Esophagus squamous epithelium (tissue), 5 donors: Measurements from ENCODE around the gene AKR1D1. TPM values are rescaled to one million over a fixed set of nuclear protein-coding genes. Genes with fewer than 3 reads are reported as not detected.

Source experiments
- DNase-seq: peaks from one replicate; lab custom pipeline; 2025; lab: John Stamatoyannopoulos, UW
- H3K27ac ChIP-seq, 4 donors: fragments of 200-600 bp; sonication (generic); one replicate each; pipeline ENCODE4 v1.5.1; 2016 to 2019; ENCODE audit warnings: mild to moderate bottlenecking in 1 of 4
- H3K27me3 ChIP-seq, 4 donors: fragments of 200-600 bp; sonication (generic); 1 replicate in 3 of 4; 2 replicates in 1 of 4; pipeline versions ENCODE4 v1.5.1 to v1.6.0; 2017 to 2021; ENCODE audit warnings: antibody characterized with exemption in 1 of 4
- H3K36me3 ChIP-seq, 3 donors: fragments of 200-600 bp; sonication (generic); one replicate each; pipeline ENCODE4 v1.5.1; 2016 to 2019
- H3K4me1 ChIP-seq, 3 donors: fragments of 200-600 bp; sonication (generic); one replicate each; pipeline ENCODE4 v1.5.1; 2017 to 2019
- H3K4me3 ChIP-seq, 4 donors: fragments of 200-600 bp; sonication (generic); 1 replicate in 3 of 4; 2 replicates in 1 of 4; pipeline ENCODE4 v1.5.1; 2016 to 2019; ENCODE audit warnings: mild to moderate bottlenecking in 2 of 4, moderate library complexity in 1 of 4
- H3K9me3 ChIP-seq, 3 donors: fragments of 200-600 bp; sonication (generic); one replicate each; pipeline ENCODE4 v1.5.1; 2016 to 2019
- POLR2A ChIP-seq, 4 donors: fragments of 450-650 bp; IDR thresholded peaks; one replicate each; pipeline ENCODE4 v1.6.1; 2017; ENCODE audit warnings: antibody characterized with exemption in 4 of 4, mild to moderate bottlenecking in 4 of 4, moderate library complexity in 3 of 4
- WGBS, 2 donors: methylation state at CpG; one replicate each; pipeline ENCODE4 v1.1.5; 2018; 5-methylcytosine and 5-hydroxymethylcytosine counted together
- intact Hi-C: fragments of 100-400 bp; cut with DNase I; formaldehyde crosslinking; loops from one replicate; pipeline ENCODE4 v1.15.0; 2022
- total RNA-seq, 4 donors: library from RNA; depleted of rRNA; stranded (reverse); fragments of >200 nt; gene quantifications; one replicate each; pipeline ENCODE4 v1.1.0, GENCODE V29; 2016
- TF ChIP-seq, protein P1 (sequence below), 6 experiments: fragments of 450-650 bp in 4 of 6; fragments of 200-600 bp in 2 of 6; sonication (generic) in 2 of 6; IDR thresholded peaks; one replicate each; pipeline ENCODE4 v1.5.1; 2016 to 2019; ENCODE audit warnings: antibody characterized with exemption in 6 of 6, mild to moderate bottlenecking in 4 of 6, moderate library complexity in 4 of 6
- donor health status: DM: yes; HTN: yes; CAD: no.

AKR1D1 gene
- total RNA-seq, 4 donors from 2014 or later: not detected

DNA sequence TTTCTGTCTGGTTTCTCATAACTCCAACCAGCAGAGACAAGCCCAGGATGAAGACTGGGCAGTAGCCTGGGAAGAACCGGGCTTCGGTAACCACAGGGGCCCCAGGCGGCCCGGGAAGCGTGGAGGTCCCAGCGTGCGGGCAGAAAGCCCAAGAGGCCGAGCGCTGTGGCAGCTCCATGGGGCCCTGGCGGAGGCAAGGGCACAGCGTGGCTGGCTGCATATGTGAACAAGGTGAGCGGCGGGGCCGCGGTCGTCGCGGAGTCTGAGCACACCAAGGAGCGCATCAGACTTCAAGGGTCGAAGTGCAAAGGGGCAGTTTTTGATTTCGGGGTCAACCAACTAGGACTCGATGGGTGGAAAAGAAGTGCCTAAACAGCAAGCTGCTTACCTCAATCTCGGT is 45.9 kb downstream of the AKR1D1 start:
- WGBS, 2 donors: 91 to 97% methylated on average over 12 to 17 of the region's 23 CpGs
- Histone ChIP-seq H3K4me1 (no peaks in the 10 kb centered on the region), H3K27ac (no peak overlapping the region), H3K36me3 (no peaks in the 10 kb centered on the region), H3K27me3 (no peaks in the 10 kb centered on the region), H3K9me3 (no peaks in the 10 kb centered on the region), H3K4me3 (no peak overlapping the region)
- DNase-seq: no peak
- intact Hi-C loops: no loop called here
- TF ChIP-seq, protein P1, sequence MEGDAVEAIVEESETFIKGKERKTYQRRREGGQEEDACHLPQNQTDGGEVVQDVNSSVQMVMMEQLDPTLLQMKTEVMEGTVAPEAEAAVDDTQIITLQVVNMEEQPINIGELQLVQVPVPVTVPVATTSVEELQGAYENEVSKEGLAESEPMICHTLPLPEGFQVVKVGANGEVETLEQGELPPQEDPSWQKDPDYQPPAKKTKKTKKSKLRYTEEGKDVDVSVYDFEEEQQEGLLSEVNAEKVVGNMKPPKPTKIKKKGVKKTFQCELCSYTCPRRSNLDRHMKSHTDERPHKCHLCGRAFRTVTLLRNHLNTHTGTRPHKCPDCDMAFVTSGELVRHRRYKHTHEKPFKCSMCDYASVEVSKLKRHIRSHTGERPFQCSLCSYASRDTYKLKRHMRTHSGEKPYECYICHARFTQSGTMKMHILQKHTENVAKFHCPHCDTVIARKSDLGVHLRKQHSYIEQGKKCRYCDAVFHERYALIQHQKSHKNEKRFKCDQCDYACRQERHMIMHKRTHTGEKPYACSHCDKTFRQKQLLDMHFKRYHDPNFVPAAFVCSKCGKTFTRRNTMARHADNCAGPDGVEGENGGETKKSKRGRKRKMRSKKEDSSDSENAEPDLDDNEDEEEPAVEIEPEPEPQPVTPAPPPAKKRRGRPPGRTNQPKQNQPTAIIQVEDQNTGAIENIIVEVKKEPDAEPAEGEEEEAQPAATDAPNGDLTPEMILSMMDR (IDR thresholded peaks at IDR 0.05): no peak
- TF ChIP-seq POLR2A (IDR thresholded peaks at IDR 0.05): no peak

DNA sequence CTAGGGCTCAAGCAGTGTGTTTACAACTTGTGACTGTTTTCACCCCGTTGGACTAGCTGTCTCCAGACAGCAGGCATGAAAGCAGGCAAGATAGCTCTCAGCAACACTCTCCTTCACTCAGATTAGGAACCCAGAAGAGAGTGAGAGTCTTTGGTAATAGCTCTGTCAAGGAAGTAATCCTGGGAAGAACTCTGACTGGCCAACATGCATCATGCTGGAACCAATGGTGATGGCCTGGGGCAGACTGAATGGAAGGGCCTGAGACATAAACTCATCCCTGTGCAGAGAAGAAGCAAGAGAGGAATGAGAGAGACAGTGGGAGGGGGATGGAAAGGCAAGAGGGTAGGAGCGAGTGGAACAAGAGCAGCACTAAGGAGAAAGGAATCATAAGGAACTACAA is 48.9 kb downstream of the AKR1D1 start:
- Histone ChIP-seq H3K4me3 (no peak overlapping the region), H3K4me1 (no peaks in the 10 kb centered on the region), H3K27me3 (no peaks in the 10 kb centered on the region), H3K9me3 (no peaks in the 10 kb centered on the region), H3K27ac (no peak overlapping the region), H3K36me3 (no peaks in the 10 kb centered on the region)
- intact Hi-C loops: no loop called here
- TF ChIP-seq, protein P1 (IDR thresholded peaks at IDR 0.05): no peak
- no peak for TF ChIP-seq POLR2A (IDR thresholded peaks at IDR 0.05)
- DNase-seq: no peak
- whole genome bisulfite sequencing, 2 donors: 42 to 56% methylated on average over 2 of the region's 2 CpGs

GRCh38 chr7:138125598-138126111 is 49.4 kb downstream of the AKR1D1 start:
- H3K27ac ChIP-seq: no peak overlapping the region
- no peaks in the 10 kb centered on the region for H3K4me1 ChIP-seq
- no peaks in the 10 kb centered on the region for H3K9me3 ChIP-seq
- TF ChIP-seq, protein P1 (IDR thresholded peaks at IDR 0.05): no peak
- TF ChIP-seq POLR2A (IDR thresholded peaks at IDR 0.05): no peak
- no peaks in the 10 kb centered on the region for H3K36me3 ChIP-seq
- no peaks in the 10 kb centered on the region for H3K27me3 ChIP-seq
- no peak for DNase-seq
- WGBS, 2 donors: 24 to 34% methylated on average over 2 of the region's 2 CpGs
- no peak overlapping the region for H3K4me3 ChIP-seq
- intact Hi-C loops: no loop called here

GRCh38 chr7:138126928-138127327 is 50.7 kb downstream of the AKR1D1 start:
- H3K4me1 ChIP-seq: no peaks in the 10 kb centered on the region
- 70 to 80% methylated on average over 1 to 2 of the region's 2 CpGs for WGBS, 2 donors
- no peak overlapping the region for H3K27ac ChIP-seq
- intact Hi-C loops: no loop called here
- no peaks in the 10 kb centered on the region for H3K9me3 ChIP-seq
- H3K36me3 ChIP-seq: no peaks in the 10 kb centered on the region
- TF ChIP-seq, protein P1 (IDR thresholded peaks at IDR 0.05): no peak
- TF ChIP-seq POLR2A (IDR thresholded peaks at IDR 0.05): no peak
- no peak overlapping the region for H3K4me3 ChIP-seq
- no peaks in the 10 kb centered on the region for H3K27me3 ChIP-seq
- DNase-seq: no peak

- Histone ChIP-seq H3K4me3 (no peak overlapping the region), H3K36me3 (no peaks in the 10 kb centered on the region), H3K27me3 (no peaks in the 10 kb centered on the region), H3K9me3 (no peaks in the 10 kb centered on the region), H3K4me1 (no peaks in the 10 kb centered on the region), H3K27ac (no peak overlapping the region)
- no peak for DNase-seq
- TF ChIP-seq POLR2A (IDR thresholded peaks at IDR 0.05): no peak
- TF ChIP-seq, protein P1 (IDR thresholded peaks at IDR 0.05): no peak
- intact Hi-C loops: no loop called here
- WGBS, 2 donors: 28 to 32% methylated on average over 2 of the region's 2 CpGs
Measured at GRCh38 chr7:138127996-138128395, 51.7 kb downstream of the AKR1D1 start.
